Raji (cell line): ENCODE measurements around the gene IGF2BP3.

ENCODE experiments used
- POLR2A ChIP-seq: IDR thresholded peaks from 2 replicates; pipeline ENCODE4 v1.6.1; 2011; ENCODE audit warnings: low read depth, low read length, control low read depth; ENCODE audit not compliant: insufficient read depth

The IGF2BP3 gene

GRCh38 chr7:23291957-23292560 is 178.2 kb downstream of the IGF2BP3 start:
- TF ChIP-seq POLR2A, result no peak

GRCh38 chr7:23290993-23291392 is 179.3 kb downstream of the IGF2BP3 start:
- TF ChIP-seq POLR2A, result no peak

- no peak for TF ChIP-seq POLR2A
These were observed 182.7 kb downstream of the IGF2BP3 start for GRCh38 chr7:23287612-23288011.

GRCh38 chr7:23285657-23286646 is 184.3 kb downstream of the IGF2BP3 start:
- no peak for TF ChIP-seq POLR2A

- no peak for TF ChIP-seq POLR2A
These were observed 185.4 kb downstream of the IGF2BP3 start for GRCh38 chr7:23284871-23285270.

GRCh38 chr7:23283086-23283485 is 187.2 kb downstream of the IGF2BP3 start:
- no peak for TF ChIP-seq POLR2A

- no peak for TF ChIP-seq POLR2A
These were observed 190.3 kb downstream of the IGF2BP3 start for GRCh38 chr7:23279819-23280525.

GRCh38 chr7:23277359-23277989 is 192.8 kb downstream of the IGF2BP3 start:
- TF ChIP-seq POLR2A, result no peak

- no peak for TF ChIP-seq POLR2A
These were observed 193.3 kb downstream of the IGF2BP3 start for GRCh38 chr7:23276947-23277346.

- no peak for TF ChIP-seq POLR2A
These were observed 193.9 kb downstream of the IGF2BP3 start for GRCh38 chr7:23276376-23276775.

GRCh38 chr7:23275912-23276311 is 194.4 kb downstream of the IGF2BP3 start:
- TF ChIP-seq POLR2A, result no peak

- peak; percentile 51 for TF ChIP-seq POLR2A
These were observed 197.1 kb downstream of the IGF2BP3 start for GRCh38 chr7:23273141-23273599.

GRCh38 chr7:23272275-23272674 is 198.0 kb downstream of the IGF2BP3 start:
- no peak for TF ChIP-seq POLR2A

GRCh38 chr7:23268746-23269145 is 201.5 kb downstream of the IGF2BP3 start:
- TF ChIP-seq POLR2A, result no peak

- TF ChIP-seq POLR2A, result no peak
These were observed 202.1 kb downstream of the IGF2BP3 start for GRCh38 chr7:23268167-23268566.
